ENCODE results near the gene SEC31A.

- TF ChIP-seq CTCF (IDR thresholded peaks at IDR 0.05 in 8 of 11, conservative IDR thresholded peaks at IDR 0.05 in 3 of 11), result no peak
- TF ChIP-seq POLR2AphosphoS5 (IDR thresholded peaks at IDR 0.05), result no peak
Measured at GRCh38 chr4:82921795-82922194, 30.8 kb upstream of the SEC31A start.
